ENCODE measurements around the gene SCT.

Gene SCT

DNA sequence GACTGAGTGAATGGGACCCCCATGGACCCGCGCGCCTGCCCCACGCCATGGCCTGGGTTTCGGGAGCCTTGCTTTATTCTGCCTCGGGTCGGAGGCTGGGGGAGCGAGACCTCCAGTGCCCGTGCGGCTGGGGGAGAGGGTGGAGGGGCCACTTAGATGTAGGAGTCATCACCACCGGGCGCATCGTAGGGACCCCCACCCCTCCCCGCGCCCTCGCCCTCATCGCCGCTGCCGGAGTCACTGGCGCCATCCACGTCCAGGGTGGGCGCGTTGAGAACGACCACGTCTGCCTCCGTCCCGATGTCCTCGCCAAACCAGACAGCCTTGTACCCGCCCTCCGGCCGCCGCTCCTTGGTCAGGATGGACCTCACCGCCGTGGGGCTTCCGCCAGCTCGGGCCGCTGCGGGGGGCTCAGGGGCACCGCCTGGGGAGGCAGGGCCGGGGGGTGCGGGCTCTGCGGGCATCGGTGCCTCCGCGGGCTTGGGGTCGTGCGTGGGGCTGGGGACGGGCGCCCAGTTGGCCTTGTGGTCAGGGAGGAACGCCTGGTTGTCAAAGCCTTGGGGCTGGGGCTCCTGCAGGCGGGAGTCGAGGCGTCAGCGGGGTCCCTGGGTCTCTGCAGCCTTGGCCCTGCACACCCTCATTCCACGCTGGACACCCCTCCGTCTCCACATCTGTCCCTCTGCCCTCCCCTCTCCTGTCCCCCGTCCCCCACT is 9.6 kb downstream of the SCT start:
- no peak for DNase-seq (ENCODE audit: low read depth in 1 of 2, low spot score in 1 of 2)
- Histone ChIP-seq H3K27ac (replicated peaks) (no peak overlapping the region), H3K4me3 (replicated peaks; ENCODE audit: insufficient read depth, low read length) (no peak overlapping the region), H3K27me3 (ENCODE audit: insufficient read depth, poor library complexity, severe bottlenecking) (no peaks in the 10 kb centered on the region)
- TF ChIP-seq GABPA (IDR thresholded peaks at IDR 0.05; ENCODE audit: low read depth) (no peak), POLR2AphosphoS5 (IDR thresholded peaks at IDR 0.05; ENCODE audit: low read depth) (no peak), SPI1 (IDR thresholded peaks at IDR 0.05; ENCODE audit: borderline replicate concordance, low read depth) (no peak)
- TF ChIP-seq, protein P1, sequence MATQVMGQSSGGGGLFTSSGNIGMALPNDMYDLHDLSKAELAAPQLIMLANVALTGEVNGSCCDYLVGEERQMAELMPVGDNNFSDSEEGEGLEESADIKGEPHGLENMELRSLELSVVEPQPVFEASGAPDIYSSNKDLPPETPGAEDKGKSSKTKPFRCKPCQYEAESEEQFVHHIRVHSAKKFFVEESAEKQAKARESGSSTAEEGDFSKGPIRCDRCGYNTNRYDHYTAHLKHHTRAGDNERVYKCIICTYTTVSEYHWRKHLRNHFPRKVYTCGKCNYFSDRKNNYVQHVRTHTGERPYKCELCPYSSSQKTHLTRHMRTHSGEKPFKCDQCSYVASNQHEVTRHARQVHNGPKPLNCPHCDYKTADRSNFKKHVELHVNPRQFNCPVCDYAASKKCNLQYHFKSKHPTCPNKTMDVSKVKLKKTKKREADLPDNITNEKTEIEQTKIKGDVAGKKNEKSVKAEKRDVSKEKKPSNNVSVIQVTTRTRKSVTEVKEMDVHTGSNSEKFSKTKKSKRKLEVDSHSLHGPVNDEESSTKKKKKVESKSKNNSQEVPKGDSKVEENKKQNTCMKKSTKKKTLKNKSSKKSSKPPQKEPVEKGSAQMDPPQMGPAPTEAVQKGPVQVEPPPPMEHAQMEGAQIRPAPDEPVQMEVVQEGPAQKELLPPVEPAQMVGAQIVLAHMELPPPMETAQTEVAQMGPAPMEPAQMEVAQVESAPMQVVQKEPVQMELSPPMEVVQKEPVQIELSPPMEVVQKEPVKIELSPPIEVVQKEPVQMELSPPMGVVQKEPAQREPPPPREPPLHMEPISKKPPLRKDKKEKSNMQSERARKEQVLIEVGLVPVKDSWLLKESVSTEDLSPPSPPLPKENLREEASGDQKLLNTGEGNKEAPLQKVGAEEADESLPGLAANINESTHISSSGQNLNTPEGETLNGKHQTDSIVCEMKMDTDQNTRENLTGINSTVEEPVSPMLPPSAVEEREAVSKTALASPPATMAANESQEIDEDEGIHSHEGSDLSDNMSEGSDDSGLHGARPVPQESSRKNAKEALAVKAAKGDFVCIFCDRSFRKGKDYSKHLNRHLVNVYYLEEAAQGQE (IDR thresholded peaks at IDR 0.05; ENCODE audit: insufficient replicate concordance, low read depth): no peak
- TF ChIP-seq, protein P2, sequence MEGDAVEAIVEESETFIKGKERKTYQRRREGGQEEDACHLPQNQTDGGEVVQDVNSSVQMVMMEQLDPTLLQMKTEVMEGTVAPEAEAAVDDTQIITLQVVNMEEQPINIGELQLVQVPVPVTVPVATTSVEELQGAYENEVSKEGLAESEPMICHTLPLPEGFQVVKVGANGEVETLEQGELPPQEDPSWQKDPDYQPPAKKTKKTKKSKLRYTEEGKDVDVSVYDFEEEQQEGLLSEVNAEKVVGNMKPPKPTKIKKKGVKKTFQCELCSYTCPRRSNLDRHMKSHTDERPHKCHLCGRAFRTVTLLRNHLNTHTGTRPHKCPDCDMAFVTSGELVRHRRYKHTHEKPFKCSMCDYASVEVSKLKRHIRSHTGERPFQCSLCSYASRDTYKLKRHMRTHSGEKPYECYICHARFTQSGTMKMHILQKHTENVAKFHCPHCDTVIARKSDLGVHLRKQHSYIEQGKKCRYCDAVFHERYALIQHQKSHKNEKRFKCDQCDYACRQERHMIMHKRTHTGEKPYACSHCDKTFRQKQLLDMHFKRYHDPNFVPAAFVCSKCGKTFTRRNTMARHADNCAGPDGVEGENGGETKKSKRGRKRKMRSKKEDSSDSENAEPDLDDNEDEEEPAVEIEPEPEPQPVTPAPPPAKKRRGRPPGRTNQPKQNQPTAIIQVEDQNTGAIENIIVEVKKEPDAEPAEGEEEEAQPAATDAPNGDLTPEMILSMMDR (IDR thresholded peaks at IDR 0.05; ENCODE audit: insufficient read depth, low read length): no peak

DNA sequence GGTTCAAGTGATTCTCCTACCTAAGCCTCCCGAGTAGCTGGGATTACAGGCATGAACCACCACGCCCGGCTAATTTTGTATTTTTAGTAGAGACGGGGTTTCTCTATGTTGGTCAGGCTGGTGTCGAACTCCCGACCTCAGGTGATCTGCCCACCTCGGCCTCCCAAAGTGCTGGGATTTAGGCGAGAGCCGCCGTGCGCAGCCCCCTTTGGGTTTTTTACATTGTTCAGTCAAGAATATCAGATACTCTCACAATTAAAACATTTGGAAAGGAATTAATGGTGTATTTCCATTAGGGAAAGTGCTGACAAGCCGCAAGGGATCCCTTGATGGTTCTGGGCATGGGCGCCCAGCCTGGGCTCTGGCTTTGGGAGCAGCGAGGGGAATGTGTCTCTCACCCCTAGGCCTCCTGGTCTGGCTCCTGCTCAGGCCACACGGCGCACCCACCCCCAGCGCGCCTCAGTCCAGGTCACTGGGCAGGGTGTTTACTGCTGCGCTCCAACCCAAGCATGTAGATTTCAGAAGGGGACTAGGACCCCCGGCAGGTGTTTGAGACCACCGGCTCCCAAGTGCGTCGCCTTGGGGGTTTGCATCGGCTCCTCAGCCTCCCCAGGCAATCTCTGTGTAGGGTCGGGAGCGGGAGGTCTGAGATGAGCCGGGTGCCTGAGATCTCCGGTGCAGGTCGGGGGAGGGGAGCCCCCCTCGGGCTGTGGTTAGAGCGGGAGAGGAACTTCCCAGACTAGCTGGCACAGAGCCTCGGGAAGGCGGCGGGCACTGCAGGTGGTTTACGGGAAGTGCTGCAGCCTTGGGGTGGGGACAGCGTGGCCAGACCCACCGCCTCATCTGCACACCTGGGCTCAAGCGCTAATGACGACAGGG is 10.4 kb downstream of the SCT start:
- TF ChIP-seq SPI1 (IDR thresholded peaks at IDR 0.05; ENCODE audit: borderline replicate concordance, low read depth) (peak; percentile 63; the same call in 1 of the 2 replicates), POLR2AphosphoS5 (IDR thresholded peaks at IDR 0.05; ENCODE audit: low read depth) (peak; percentile 45; the same call in 1 of the 2 replicates)
- TF ChIP-seq, protein P2 (IDR thresholded peaks at IDR 0.05; ENCODE audit: insufficient read depth, low read length): no peak
- peak overlapping the region; percentile 89 for H3K27ac ChIP-seq (replicated peaks)
- H3K27me3 ChIP-seq (ENCODE audit: insufficient read depth, poor library complexity, severe bottlenecking): no peaks in the 10 kb centered on the region
- DNase-seq (ENCODE audit: low read depth in 1 of 2, low spot score in 1 of 2): peak in 1 of 2 experiments; percentile 60
- peak overlapping the region; percentile 69 for H3K4me3 ChIP-seq (replicated peaks; ENCODE audit: insufficient read depth, low read length)

DNA sequence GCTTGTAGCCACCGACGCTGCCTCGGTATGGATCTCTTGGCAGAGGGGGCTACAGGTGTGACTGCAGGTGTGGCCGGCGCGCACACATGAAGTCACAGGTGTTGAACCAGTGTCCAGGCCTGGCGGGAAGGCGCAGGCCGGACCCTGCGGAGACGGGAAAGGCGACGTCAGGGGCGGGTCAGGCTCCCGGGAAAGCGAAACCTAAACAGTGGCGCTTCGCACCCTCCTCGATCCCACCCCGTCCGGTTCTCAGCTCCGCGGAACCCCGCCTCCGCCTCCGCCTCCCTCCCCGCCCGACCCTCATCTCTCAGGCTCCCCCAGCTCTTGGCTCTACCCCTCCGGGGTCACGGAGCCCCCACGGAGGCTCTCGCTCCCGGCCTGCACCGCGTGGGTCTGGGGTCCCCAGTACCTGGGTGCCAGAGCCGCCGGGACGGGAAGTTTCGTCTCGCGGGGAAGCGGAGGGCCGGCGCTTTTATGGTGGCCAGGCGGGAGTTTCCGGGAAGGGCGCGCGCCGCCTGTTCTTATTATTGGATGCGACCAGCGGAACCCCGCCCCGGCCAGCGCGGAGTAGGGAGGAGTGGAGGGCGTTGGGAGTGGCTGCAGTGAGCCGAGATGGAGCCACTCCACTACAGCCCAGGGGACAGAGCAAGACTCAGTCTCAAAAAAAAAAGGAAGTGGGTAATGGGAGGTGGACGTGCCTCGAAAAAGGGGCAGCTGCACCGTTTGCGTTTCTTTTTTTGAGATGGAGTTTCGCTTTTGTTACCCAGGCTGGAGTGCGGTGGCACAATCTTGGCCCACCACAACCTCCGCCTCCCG is 11.3 kb downstream of the SCT start, which contains the start of gene IRF7:
TSS of gene IRF7 (minus strand) at position 447 of the 816 bp plus-strand sequence. CDS start 586 bp downstream, outside the sequence.
- peak; percentile 62; the same call in 1 of the 2 replicates for TF ChIP-seq POLR2AphosphoS5 (IDR thresholded peaks at IDR 0.05; ENCODE audit: low read depth)
- TF ChIP-seq, protein P2 (IDR thresholded peaks at IDR 0.05; ENCODE audit: insufficient read depth, low read length): no peak
- TF ChIP-seq SPI1 (IDR thresholded peaks at IDR 0.05; ENCODE audit: borderline replicate concordance, low read depth): peak; percentile 99
- TF ChIP-seq, protein P1 (IDR thresholded peaks at IDR 0.05; ENCODE audit: insufficient replicate concordance, low read depth): no peak
- peak; percentile 63; the same call in 1 of the 2 replicates for TF ChIP-seq GABPA (IDR thresholded peaks at IDR 0.05; ENCODE audit: low read depth)
- Histone ChIP-seq H3K27ac (replicated peaks) (peak within 1 kb of the TSS; percentile 89), H3K27me3 (ENCODE audit: insufficient read depth, poor library complexity, severe bottlenecking) (no peaks in the 10 kb centered on the region), H3K4me3 (replicated peaks; ENCODE audit: insufficient read depth, low read length) (peak within 1 kb of the TSS; percentile 69)
- peak; percentile 78 to 98 for DNase-seq (ENCODE audit: low read depth in 1 of 2, low spot score in 1 of 2)
